GM19463 (cell line): ENCODE measurements around the gene CCDC74B.
"Not testable (repeated sequence)": the region's sequence is repeated elsewhere in the genome, so short reads cannot be mapped to it uniquely, and the experiment has no call there.

Source experiments
- ATAC-seq: cut with Tn5 transposase; IDR thresholded peaks from one replicate; pipeline ENCODE4 v1.9.1; 2021; ENCODE audit warnings: mild to moderate bottlenecking, moderate library complexity; ENCODE audit not compliant: unreplicated experiment

Gene CCDC74B

DNA sequence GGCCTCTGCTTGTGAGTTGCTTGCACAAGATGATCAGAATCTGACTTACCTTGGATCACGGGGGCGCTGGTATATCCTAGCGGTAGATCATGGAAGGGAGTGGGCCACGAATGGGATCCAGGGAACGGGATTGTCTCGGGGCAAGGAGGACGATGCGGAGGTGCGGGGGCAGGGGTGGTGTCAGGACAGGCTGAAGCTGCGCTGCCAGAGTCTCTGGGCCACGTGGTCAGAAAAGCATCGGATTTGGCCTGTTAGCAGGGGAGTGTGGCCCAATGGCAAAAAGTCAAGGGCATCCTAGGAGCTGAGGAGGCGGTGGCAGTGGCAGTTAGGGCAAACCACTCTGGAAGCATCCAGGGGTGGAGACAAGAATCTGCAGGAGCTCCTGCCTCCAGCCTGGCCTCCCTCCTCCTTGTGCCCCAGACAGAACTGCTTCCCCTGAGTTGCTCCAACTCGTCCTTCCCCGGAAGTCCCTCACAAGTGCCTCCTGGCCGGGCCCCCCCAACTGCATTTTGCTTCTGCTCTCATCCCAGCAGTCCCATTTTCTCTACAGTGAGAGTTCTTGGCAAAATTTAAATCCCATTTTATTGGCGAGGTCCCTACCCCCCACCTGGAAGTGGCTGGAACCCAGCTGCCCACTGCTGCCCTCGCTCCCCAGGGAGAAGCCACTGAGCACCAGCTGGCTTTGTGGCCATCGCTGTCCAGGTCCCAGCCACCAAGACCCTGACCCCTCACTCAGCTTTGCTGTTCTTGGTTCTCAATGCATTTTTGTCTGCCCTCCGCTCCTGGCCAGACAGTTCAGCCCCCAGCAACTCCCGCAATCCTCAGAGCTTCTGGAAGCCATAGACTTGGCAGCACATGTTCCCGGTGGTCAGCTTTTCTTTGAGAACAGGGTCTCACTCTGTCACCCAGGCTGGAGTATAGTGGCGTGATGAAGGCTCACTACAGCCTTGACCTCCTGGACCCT is 5.6 kb upstream of the CCDC74B start:
- no peak for ATAC-seq

DNA sequence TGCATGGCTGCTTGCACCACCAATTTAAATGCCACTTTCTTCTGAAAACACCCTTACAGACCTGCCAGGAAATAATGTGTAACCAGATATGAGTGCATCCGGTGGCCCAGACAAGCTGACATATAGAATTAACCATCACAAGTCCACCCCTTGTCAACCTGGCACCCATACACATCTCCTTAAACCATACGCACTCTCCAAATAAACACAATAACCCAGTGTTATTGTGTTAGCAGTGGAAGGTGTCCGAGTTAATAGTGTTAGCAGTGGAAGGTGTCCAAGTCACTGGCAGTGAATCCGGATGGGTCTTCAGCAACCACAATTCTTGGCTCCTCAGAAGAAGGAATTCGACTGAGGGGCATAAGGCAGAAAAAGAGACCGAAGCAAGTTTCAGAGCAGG is 3.6 kb upstream of the CCDC74B start:
- ATAC-seq = not testable (repeated sequence)

DNA sequence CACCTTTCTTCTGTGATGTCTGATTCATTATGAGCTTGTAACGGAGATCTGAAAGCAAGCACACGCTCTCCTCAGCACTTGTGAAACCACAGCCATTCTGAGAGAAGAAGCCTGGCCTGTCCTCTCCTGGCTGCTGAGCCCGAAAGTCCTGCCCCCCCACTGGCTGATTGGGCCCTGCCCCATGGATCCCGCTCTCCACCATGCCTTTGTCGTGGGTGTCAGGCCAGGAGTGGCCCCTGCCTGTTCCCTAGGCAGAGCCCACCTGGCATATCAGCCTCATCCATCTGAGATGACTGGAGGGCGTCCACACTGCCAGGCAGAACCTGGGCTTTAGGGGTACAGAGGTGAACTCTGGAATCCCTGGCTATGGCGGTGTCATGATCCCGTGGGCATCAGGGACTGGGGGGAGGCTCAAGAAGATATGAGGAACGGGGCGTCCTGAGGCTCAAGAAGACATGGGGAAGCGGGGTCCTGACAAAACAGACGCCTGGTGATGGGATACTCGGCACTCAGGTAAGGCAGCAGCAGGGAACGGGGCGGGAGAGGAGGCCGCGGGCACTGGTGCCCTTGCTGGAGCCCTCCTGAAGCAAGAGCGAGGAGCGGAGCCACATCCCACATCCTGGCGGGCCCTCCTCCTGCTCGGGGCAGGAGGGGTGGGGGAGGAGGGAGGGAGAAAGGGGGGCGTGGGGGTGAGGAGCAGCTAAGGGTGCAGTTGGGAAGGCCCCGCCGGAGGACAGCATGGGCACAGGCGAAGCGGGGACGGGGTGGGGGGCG is 1.5 kb downstream of the CCDC74B start:
- not testable (repeated sequence) for ATAC-seq

DNA sequence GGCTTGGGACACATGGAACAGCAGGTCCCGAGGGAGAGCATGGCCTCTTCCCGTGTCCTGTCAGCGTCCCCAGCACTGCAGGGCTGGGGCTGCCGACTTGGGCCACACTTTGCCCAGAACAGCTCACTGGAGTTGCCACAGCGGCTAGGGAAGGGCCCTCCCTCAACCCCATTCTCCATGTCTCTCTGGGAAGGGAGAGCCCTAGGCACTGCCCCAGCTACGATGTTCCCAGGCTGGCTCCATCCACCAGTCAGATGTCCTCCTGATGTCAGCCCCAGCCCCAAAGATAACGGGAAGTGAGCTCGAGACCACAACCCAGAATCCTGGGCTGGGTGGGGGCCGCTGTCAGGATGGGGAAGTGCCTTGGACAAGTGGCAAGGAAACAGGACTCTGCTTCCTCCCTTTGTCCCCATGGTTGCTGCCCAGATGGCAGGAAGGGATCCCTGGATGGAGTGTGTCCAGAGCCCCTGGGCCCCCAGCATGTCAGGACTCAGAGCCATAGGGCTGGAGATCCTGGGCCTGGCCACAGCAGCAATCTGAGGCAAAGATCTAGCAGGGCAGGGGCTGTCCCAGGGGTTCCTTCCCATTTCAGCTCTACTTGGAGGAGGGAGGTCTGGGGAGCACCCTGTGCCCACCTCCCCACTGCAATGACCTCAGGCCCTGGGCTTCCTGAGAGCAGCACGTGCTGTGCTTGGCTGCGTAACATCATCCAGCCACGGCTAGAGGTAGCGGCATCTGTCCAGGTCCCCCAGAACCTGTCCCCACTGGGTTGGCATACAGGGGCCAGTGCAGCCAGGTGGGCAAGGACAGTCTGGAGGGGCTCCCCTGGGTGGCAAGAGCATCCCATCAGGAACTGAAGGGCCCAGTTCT is 2.3 kb downstream of the CCDC74B start:
- ATAC-seq = not testable (repeated sequence)

DNA sequence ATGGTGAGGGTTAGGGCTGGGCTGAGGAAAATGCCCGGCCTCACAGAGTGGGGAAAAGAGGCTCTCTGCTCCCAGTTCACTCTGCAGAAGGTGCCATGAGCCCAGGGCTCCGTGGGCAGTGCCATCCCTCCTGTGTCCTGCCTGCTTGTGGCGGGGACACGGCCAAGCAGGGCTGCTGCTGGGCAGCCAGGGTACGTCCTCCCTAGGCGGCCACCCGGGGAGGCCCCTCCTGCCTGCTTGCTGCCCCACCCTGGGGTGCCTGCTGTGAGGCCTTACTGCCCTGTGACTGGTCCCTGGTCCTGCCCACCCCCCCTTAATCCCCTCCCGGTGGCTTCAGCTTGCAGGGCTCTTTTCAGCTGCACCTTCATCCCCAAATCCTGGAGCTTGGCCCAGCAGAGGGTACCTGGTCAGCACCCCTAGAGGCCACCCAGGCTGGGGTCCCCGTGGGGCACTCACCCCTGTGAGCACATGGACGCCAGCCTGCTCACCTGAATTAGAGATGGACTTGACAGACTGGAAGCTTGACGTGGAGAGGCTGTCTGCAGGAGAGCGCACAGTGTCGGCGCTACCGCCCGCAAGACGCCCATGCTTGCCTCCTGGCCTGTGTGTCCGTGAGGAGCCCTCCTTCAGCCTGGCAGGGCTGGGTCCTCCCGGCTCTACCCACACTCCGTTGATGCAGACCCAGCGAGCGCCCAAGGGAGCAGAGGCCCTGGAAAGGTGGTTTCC is 3.1 kb downstream of the CCDC74B start:
- not testable (repeated sequence) for ATAC-seq

DNA sequence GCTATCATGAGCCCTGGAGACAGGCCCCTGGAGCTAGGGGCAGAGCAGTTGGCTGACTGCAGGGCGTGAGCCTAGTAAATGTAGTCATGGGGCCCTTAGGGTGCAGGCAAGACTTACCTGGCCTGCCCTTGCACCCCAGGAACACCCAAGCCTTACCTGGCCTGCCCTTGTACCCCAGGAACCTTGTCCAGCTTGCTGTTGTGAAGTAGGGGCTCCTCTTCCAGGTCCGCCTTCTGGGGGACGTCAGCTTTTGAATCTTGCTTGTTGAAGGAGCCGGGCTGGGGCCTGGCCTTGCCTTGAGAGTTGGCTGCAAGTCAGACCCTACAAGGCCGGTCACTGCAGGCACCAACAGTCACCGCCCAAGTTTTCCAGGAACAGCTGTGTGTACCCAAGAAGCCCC is 3.9 kb downstream of the CCDC74B start:
- ATAC-seq = not testable (repeated sequence)

DNA sequence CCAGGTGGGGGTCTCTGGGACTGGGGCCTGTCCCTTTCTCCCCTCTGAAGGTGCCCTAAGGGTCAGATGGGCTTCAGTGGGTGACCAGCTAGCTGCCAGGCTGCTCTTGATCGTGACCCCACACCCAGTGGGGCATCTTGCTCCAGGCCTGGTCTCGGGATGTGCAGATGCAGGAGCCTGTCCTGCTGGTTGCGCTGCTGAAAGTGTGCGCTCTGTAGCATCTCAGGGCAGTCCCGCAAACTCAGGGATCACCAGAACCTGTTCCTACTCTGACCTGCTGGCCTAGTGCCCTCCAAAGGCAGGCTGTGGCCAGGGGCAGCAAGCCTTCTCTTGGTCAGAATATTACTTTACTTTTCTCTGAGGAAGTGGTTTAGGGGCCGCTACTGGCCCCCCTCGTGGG is 4.4 kb downstream of the CCDC74B start:
- not testable (repeated sequence) for ATAC-seq

DNA sequence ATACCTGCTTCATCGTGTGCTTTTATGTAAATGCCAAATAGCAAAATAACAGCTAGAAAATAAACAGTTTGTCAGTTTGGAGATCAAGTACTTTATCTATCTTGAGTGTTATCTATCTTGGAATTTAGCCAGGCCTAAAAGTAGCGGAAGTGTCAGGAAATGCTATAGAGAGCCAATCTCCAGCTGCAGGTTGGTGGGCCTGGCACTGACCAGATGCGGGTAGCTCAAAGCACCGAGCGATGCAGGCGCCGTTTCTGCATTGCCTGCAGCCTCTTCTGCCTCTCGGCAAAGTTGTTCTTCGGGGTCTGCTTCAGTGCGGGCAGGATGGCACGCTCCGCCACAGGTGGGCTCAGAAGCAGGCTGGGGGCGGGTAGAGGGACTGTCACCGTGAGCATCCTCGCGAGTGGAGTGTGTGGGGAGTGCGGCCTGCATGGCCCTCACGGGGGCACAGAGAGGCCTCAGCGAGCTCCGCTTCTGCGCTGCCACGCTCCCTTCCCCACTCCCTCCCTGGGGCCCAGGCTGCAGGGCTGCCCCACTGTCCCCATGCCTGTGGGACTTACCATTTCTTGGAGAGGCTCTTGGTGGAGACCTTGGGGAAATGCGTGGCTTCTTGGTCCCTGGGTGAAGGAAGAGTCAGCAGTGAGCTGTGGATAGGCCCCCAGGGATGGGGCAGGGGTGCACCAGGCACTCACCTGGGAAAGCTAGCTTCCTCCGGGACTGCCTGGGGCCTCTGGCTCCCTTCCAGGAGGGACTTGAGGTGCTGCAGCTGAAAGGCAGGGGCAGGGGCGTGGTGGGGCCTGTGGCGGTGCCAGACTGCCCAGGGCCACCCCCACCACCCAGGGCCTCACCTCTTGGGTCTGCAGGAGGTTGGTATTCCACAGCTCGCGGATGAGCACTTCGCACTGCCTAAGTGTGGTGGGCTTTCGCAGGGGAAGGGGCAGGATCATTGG is 5.3 kb downstream of the CCDC74B start:
- ATAC-seq = not testable (repeated sequence)

DNA sequence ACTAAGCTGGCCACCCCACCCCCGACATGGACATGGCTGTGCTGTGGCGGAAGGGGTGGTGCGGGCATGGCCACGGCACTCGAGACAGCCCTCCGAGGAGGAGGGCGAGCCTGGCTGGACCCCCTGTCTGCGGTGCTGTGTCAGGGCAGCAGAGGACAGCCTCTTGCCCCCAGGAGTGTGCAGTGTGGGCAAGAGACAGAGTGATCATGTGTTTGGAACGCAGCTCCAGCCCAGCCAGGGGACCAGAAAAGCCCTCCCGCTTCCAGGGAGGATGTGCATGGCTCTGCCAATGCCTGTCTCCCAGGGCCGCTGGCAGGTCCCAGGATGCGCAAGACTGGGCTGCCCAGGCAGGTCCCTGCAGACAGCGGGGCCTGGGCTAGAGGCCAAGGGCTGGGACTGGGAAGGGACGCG is 6.1 kb downstream of the CCDC74B start:
- not testable (repeated sequence) for ATAC-seq

DNA sequence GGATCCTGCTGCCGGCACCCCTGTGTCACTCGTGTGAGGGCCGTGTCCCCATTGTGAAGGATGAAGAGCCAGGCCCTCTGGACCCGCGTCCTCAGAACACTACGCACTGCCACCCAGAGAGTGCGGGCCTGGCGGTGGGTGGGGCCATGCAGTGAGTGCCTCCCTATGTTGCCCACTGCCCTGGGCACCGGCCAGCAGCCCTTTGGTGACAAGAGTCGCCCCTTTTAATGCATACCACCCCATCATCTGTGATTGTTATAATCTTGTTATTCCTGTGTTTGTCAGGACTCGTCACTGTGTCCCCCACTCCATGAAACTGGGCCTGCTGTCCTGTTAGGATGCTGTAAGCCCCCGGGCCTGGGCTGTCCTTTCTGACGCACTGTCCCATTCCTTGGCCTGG is 6.6 kb downstream of the CCDC74B start:
- ATAC-seq = not testable (repeated sequence)

DNA sequence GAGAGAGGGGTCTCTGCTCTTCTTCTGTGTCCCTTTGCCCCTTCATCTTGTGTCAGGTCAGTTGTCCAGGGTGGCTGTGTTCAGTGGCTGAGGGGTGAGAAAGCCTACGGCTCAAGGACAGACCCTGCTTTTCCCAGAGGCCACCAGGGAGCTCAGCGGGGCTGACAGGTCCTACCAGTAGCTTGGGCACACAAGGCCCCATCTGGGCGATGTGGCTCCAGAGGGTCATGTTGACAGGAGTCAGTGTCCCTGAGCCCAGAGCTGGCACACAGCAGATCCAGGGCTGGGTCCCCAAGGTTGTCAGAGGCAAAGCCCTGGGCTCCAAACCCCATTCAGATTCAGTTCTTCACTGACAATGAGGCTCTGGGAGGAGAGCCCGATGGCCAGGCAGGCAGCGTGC is 7.8 kb downstream of the CCDC74B start:
- ATAC-seq = not testable (repeated sequence)

DNA sequence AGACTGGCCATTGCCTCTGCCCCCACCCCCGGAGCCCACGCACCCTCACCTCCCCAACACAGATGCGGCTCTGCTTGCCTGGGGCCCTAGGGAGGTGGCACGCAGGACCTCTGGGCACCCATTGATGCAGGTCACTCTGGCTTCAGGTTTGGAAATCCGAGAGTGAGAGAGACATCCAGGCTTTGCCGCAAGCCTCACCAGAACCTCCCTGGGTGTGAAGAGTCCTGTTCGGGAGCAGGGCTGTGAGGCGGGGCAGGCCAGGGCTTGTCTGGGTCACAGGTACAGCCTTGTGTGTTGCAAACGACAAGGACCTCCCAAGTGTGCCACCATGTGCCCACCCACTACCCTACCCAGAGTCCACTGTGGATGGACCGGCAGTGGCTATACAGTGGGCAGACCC is 8.4 kb downstream of the CCDC74B start:
- ATAC-seq = not testable (repeated sequence)

DNA sequence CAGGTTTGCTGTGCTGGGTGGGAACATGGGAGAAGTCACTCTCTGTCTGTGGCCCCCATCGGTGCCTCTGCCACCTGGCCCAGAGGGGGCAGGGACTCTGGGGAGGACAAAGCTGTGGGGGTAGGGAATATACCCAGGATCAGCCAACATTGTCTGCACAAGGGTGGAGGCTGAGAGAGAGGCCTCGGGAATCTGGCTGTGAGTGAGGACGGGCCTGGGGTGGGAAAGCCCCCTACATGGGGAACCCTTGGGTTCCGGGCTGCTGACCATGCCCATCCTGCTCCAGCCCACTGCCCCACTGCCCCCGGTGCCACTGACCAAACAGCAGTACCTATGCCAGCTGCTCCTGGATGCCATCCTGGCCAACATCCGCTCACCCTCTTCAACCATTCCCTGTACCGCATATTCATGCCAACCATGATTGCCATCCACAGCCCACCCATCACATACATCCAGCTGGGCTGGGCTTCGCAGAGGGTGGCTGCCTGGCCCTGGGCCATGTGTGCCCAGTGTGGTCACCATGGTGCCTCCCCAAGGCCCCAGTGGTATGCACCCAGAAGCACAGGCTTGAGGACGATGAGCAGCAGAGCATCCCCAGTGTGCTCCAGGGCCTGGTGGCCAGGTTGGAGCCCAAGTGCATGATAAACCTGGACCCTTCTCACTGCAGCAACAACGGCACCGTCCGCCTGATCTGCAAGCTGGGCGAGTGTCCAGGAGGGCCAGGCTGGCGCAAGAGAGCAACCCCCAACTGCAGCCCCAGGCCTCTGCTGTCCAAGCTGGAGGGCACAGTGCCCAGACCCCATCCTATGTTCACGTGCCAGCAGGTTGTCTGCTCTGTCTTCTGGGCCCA is 9.0 kb downstream of the CCDC74B start:
- ATAC-seq = no peak

DNA sequence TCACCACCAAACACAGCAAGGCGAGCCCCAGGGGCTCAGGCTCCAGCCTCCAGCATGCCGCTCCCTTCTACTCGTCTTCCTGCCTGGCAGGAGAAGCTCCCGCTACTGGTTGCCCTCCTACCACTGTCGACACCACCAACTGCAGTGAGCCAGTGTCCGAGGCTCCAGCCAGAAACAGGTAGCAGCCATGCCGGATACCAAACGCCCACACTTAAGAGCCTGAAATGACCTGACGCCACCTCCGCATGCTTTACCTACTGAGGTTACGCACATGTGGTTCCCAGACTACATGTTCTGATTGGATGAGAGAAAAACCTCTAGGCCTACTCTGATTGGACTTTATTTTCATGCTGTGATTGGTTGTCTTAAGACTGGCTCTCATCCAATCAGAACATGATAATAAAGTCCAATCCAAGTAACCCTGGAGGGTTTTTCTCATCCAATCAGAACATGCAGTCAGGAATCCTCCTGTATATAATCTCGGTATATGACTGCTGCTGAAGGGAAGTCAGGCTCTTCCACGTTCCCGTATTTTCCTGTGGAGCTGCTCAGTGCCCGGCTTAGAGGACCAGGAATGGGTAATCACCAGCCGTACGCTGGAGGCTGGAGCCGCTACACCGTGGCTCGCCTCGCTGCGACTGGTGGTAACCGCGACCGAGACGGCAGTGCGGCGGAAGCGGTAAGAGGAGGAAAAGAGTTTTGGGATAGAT is 15.6 kb downstream of the CCDC74B start, which contains the start of gene POTEF:
Gene POTEF, minus strand, starts transcription at position 103 of the 710 bp plus-strand sequence. CDS start 8,707 bp downstream, outside the sequence.
- not testable (repeated sequence) for ATAC-seq

DNA sequence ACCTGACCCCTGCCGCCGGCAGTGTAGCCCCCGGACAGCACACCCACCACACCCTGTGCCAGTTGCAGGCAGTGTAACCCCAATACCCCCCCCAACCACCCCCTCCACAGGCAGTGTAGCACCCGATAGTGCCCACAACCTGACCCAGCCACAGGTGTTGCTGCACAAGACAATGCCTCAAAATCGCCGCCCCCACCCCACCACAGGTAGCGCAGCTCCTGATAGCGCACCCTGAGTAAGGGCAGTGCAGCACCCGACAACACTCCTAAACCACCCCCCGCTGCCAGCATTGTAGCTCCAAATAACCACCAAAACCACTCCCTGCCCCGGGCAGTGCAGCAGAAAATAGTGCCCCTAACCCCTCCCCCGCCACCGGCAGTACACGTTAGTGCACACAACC is 16.4 kb downstream of the CCDC74B start:
- not testable (repeated sequence) for ATAC-seq

DNA sequence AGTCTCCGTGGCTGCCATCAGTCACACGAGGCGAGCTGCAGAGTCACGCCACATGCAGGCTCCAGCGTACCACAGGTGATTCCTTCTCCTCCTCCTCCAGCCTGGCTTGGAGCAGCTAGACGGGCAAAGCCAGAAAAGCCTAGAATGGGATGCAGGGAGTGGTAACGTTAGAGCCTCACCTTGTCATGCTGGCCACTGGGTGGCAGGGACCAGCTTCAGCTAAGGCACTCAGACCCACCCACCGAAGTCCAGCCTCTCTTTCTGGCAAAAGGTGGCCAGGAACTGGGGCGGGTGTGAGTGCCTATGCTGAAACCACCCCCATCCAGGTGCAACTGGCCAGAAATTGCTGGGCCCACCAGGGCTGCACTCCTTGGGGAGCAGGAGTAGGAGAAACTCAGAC is 17.2 kb downstream of the CCDC74B start:
- ATAC-seq = not testable (repeated sequence)

DNA sequence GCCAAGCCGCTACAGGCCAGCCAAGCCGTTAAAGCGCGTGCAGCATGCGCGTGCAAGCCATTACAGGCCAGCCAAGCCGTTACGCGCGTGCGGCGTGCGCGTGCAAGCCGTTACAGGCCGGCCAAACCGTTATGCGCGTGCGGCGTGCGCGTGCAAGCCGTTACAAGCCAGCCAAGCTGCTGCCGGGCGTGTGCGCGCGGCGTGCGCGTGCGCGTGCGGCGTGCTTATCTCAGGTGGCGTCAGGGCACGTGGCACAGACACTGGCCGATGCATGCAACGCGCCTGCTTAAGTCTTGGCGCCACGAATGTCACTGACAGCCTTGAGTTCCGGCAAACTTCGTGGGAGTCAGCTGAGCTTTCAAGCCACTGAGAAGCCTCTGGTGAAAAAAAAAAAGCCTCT is 24.0 kb downstream of the CCDC74B start:
- ATAC-seq = not testable (repeated sequence)
